A673 (cell line): ENCODE measurements around the gene GPR37L1. TPM values are rescaled to one million over a fixed set of nuclear protein-coding genes. Genes with fewer than 3 reads are reported as not detected.

Experiments
- BruUV-seq: library from RNA; stranded (reverse); fragments of 400-500 nt; replicated peaks from 2 replicates; lab custom pipeline; 2021; lab: Mats Ljungman, UMichigan
- CTCF ChIA-PET: fragments of 300-600 bp; sonication (Branson Sonifier 250); formaldehyde crosslinking; loops from one replicate; lab custom pipeline; 2022; ENCODE audit warnings: antibody characterized with exemption; lab: Charles Lee
- POLR2A ChIA-PET: fragments of 300-600 bp; sonication (Branson Sonifier 250); formaldehyde crosslinking; loops from one replicate; lab custom pipeline; 2022; ENCODE audit warnings: antibody characterized with exemption; ENCODE audit not compliant: low non-redundant PET; lab: Charles Lee
- DNase-seq: peaks from one replicate; pipeline ENCODE4 v3.0.0-alpha.2; 2015; ENCODE audit warnings: low spot score
- H3K27ac ChIP-seq: fragments of 200-600 bp; sonication (generic); 2 replicates; pipeline ENCODE4 v1.5.1; 2016; ENCODE audit warnings: mixed run types, low read depth, mild to moderate bottlenecking, mixed read lengths, antibody characterized with exemption, low read length; ENCODE audit not compliant: poor library complexity, severe bottlenecking
- H3K27me3 ChIP-seq: fragments of 200-600 bp; sonication (generic); replicated peaks from 2 replicates; pipeline ENCODE4 v1.6.1; 2017; ENCODE audit warnings: mixed run types, low read depth, mild to moderate bottlenecking, mixed read lengths, antibody characterized with exemption, low read length; ENCODE audit not compliant: insufficient read depth, poor library complexity
- H3K36me3 ChIP-seq: fragments of 200-600 bp; sonication (generic); 2 replicates; pipeline ENCODE4 v1.6.1; 2016; ENCODE audit warnings: mixed run types, mild to moderate bottlenecking, mixed read lengths, antibody characterized with exemption, low read length; ENCODE audit not compliant: insufficient read depth, poor library complexity, severe bottlenecking
- H3K4me1 ChIP-seq: fragments of 200-600 bp; sonication (generic); 2 replicates; pipeline ENCODE4 v1.6.1; 2017; ENCODE audit warnings: mixed run types, mild to moderate bottlenecking, mixed read lengths, antibody characterized with exemption, low read length; ENCODE audit not compliant: insufficient read depth, poor library complexity, severe bottlenecking
- H3K4me3 ChIP-seq: fragments of 200-600 bp; sonication (generic); 2 replicates; pipeline ENCODE4 v1.5.1; 2016; ENCODE audit warnings: low read depth, mixed run types, mild to moderate bottlenecking, mixed read lengths, low read length; ENCODE audit not compliant: poor library complexity, severe bottlenecking
- H3K9me3 ChIP-seq: fragments of 200-600 bp; sonication (generic); 2 replicates; pipeline ENCODE4 v1.6.1; 2016; ENCODE audit warnings: mixed run types, low read depth, mild to moderate bottlenecking, mixed read lengths, antibody characterized with exemption, low read length; ENCODE audit not compliant: poor library complexity, severe bottlenecking
- EZH2 ChIP-seq: fragments of 200-600 bp; sonication (generic); IDR thresholded peaks from 2 replicates; pipeline ENCODE4 v1.6.1; 2017; ENCODE audit warnings: borderline replicate concordance, low read depth, mild to moderate bottlenecking, mixed read lengths, antibody characterized with exemption, low read length; ENCODE audit not compliant: poor library complexity, severe bottlenecking
- intact Hi-C: fragments of 100-400 bp; cut with micrococcal nuclease; formaldehyde crosslinking; loops from one replicate; pipeline ENCODE4 v1.10.0; 2022; ENCODE audit not compliant: unreplicated experiment
- total RNA-seq: library from RNA; stranded (reverse); gene quantifications from 2 replicates; pipeline ENCODE4 v1.2.3, GENCODE V29; 2021
- TF ChIP-seq, protein P1 (sequence below): fragments of 300-800, 200-600 bp; sonication (generic); conservative IDR thresholded peaks from 2 replicates; pipeline ENCODE4 v1.5.1; 2017; ENCODE audit warnings: low read depth, mild to moderate bottlenecking, antibody characterized with exemption, low read length, moderate library complexity, mixed read lengths

The GPR37L1 gene
- total RNA-seq, 1 experiment from 2014 or later, result not detected

DNA sequence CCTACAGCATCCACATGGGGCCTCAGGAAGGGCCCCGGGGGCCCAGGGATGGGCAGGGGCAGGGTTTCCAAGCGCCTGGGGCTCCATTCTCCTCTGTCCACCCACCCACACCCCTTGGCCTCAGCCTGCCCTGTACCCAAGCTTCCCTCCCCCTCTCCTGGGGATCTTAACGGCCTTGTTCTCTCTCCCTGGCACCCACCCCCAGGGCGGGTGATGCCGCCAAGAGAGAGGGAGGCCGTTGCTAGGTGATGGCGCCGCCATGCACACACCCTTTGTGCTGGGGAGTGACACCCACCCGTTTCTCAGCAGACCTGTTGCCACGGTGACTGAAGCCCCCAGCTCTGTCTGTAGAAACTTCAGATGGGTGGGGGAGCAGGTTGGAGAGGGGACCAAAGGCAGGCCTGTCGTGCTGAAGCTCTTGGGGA, 7.6 kb downstream of the GPR37L1 start:
- no peaks in the 10 kb centered on the region for H3K27me3 ChIP-seq
- ChIA-PET POLR2A (no interaction called here), CTCF (interaction anchor here (0.7 kb wide), 1 partner anchor 535 kb away, joined by 4 read pairs; no protein-coding TSS in a partner anchor)
- intact Hi-C loops, result loop anchor here (10.0 kb wide), 2 partner anchors 236 to 596 kb away; partner anchors contain the start of gene NAV1
- TF ChIP-seq, protein P1, sequence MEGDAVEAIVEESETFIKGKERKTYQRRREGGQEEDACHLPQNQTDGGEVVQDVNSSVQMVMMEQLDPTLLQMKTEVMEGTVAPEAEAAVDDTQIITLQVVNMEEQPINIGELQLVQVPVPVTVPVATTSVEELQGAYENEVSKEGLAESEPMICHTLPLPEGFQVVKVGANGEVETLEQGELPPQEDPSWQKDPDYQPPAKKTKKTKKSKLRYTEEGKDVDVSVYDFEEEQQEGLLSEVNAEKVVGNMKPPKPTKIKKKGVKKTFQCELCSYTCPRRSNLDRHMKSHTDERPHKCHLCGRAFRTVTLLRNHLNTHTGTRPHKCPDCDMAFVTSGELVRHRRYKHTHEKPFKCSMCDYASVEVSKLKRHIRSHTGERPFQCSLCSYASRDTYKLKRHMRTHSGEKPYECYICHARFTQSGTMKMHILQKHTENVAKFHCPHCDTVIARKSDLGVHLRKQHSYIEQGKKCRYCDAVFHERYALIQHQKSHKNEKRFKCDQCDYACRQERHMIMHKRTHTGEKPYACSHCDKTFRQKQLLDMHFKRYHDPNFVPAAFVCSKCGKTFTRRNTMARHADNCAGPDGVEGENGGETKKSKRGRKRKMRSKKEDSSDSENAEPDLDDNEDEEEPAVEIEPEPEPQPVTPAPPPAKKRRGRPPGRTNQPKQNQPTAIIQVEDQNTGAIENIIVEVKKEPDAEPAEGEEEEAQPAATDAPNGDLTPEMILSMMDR, result no peak
- no peak for TF ChIP-seq EZH2
- no TSS peak for BruUV-seq
- DNase-seq, result no peak
- H3K4me1 ChIP-seq, result peaks cover 4% of the 10 kb centered on the region
- no peak overlapping the region for H3K4me3 ChIP-seq
- H3K27ac ChIP-seq, result no peak overlapping the region
- no peaks in the 10 kb centered on the region for H3K9me3 ChIP-seq
- H3K36me3 ChIP-seq, result peaks cover 20% of the 10 kb centered on the region

DNA sequence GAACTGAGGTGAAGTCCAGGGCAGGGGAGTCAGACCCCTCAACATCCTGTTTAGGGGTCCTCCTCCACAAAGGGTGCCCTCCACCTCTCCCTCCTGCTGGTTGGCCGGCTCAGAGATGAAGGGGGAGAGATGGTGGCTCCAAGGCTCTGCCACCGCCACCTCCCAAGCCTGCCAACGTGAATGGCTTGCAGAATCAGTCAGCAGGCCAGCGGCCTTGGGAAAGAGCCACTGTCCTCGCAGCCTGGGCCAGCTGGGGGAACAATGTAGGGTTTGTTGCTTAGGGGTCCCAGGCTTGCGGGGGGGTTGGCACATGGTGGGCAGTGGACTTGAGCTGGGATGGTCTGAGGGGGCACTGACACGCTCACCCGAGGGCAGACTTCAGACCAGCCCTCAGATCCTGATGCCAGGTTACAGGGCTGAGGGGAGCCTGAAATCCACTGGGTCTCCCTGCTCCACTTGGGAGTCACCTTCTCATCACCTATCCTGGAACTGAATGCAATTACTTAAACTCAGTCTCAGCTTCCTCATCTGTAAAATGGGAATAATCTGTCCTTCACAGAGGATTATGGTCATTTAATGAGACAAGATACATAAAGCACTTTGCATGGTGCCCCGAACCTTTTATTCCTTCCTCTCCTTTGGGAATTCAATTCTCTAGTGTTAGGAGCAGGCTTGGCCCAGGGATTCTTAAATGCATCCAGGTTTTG, 8.3 kb downstream of the GPR37L1 start:
- TF ChIP-seq, protein P1, result no peak
- TF ChIP-seq EZH2, result no peak
- Histone ChIP-seq H3K4me1 (peaks cover 4% of the 10 kb centered on the region), H3K9me3 (no peaks in the 10 kb centered on the region), H3K27me3 (no peaks in the 10 kb centered on the region), H3K27ac (no peak overlapping the region), H3K4me3 (no peak overlapping the region), H3K36me3 (peaks cover 20% of the 10 kb centered on the region)
- intact Hi-C loops, result loop anchor here (10.0 kb wide), 2 partner anchors 236 to 596 kb away; partner anchors contain the start of gene NAV1
- POLR2A ChIA-PET, result no interaction called here
- no peak for DNase-seq
- no TSS peak for BruUV-seq
- CTCF ChIA-PET, result interaction anchor here (0.7 kb wide), 1 partner anchor 535 kb away, joined by 4 read pairs; no protein-coding TSS in a partner anchor

DNA sequence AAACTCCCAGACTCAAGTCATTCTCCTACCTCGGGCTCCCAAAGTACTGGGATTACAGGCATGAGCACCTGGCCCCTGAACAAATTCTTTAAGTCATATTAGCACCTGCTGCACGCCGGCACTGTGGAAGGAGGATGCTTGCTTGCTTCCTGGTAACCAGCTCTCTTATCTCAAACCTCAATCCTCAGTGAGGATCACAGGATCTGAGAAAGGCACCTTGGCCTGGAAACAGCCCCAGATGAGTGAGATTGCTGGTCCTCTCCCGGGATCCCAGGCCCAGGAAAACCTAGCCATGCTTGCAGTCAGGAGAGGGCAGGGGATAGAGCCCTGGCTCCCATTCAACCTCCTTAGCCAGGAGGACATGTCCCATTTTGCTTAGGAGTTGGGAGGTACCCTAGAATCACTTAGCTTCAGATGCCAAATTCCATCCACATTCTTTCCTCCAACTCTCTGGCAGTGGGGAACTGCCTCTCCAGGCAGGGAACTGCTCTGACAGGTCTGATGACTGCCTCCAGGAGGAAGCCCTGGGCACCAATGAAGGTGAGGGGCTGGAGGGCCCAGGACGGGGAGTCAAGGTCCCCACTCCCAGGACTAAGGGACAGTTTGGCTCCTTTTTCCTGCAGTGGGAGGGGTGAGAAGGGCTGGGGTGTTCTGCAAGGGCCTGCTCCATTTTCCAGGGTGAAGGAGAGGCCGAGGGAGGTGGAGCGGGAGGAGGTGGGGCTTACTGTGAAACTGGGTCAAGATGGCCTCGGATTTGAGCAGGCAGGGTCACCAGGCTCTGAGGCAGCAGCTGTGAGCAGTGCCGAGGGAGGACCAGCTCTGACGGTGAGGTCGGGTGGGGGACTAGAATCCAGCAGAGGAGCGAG, 9.5 kb downstream of the GPR37L1 start:
- Histone ChIP-seq H3K36me3 (peaks cover 20% of the 10 kb centered on the region), H3K4me1 (no peaks in the 10 kb centered on the region), H3K27me3 (no peaks in the 10 kb centered on the region), H3K9me3 (no peaks in the 10 kb centered on the region), H3K4me3 (no peak overlapping the region), H3K27ac (no peak overlapping the region)
- POLR2A ChIA-PET, result no interaction called here
- DNase-seq, result no peak
- TF ChIP-seq EZH2, result no peak
- TF ChIP-seq, protein P1, result no peak
- CTCF ChIA-PET, result interaction anchor here (0.6 kb wide), 1 partner anchor 122 kb away, joined by 3 read pairs; the partner anchor contains the start of gene ELF3
- BruUV-seq, result no TSS peak
- intact Hi-C loops, result loop anchor here (10.0 kb wide), 2 partner anchors 237 to 597 kb away; partner anchors contain the start of gene NAV1
